Brain microvascular endothelial cell (primary cell): Measurements from ENCODE around the gene THEMIS.

ENCODE experiments used
- DNase-seq: peaks from one replicate; pipeline ENCODE4 v3.0.0-alpha.2; 2020
- H3K27ac ChIP-seq: fragments of 250-450 bp; sonication (Bioruptor Pico); 2 replicates; pipeline ENCODE4 v1.5.1; 2020; ENCODE audit warnings: mild to moderate bottlenecking, moderate library complexity
- H3K27me3 ChIP-seq: fragments of 250-450 bp; sonication (Bioruptor Pico); replicated peaks from 2 replicates; pipeline ENCODE4 v1.5.1; 2020; ENCODE audit warnings: mild to moderate bottlenecking
- H3K36me3 ChIP-seq: fragments of 250-450 bp; sonication (Bioruptor Pico); replicated peaks from 2 replicates; pipeline ENCODE4 v1.5.1; 2020; ENCODE audit warnings: mild to moderate bottlenecking
- H3K4me3 ChIP-seq: 2 replicates; pipeline ENCODE4 v1.5.1; 2011; ENCODE audit warnings: low read depth, mild to moderate bottlenecking, control low read depth, low read length, moderate library complexity
- CTCF ChIP-seq: IDR thresholded peaks from 2 replicates; pipeline ENCODE4 v1.5.1; 2011; ENCODE audit warnings: low read depth, mild to moderate bottlenecking, moderate library complexity, low read length, control low read depth, inconsistent platforms; ENCODE audit errors: missing control alignments
- in situ Hi-C: cut with HindIII; loops from 2 replicates; pipeline ENCODE4 v1.10.0; 2017; ENCODE audit warnings: low sequenced_read_pairs, low pct_ligation_motif_present

The THEMIS gene

GRCh38 chr6:127732927-127733326 is 167.9 kb downstream of the THEMIS start:
- Histone ChIP-seq H3K4me3 (no peak overlapping the region), H3K36me3 (no peaks in the 10 kb centered on the region), H3K27ac (no peak overlapping the region), H3K27me3 (no peaks in the 10 kb centered on the region)
- no peak for TF ChIP-seq CTCF
- no peak for DNase-seq
- in situ Hi-C loops, result no loop called here

GRCh38 chr6:127727260-127727953 is 173.5 kb downstream of the THEMIS start:
- H3K27ac ChIP-seq, result no peak overlapping the region
- in situ Hi-C loops, result no loop called here
- no peak for DNase-seq
- no peaks in the 10 kb centered on the region for H3K36me3 ChIP-seq
- H3K27me3 ChIP-seq, result no peaks in the 10 kb centered on the region
- TF ChIP-seq CTCF, result no peak
- no peak overlapping the region for H3K4me3 ChIP-seq

DNA sequence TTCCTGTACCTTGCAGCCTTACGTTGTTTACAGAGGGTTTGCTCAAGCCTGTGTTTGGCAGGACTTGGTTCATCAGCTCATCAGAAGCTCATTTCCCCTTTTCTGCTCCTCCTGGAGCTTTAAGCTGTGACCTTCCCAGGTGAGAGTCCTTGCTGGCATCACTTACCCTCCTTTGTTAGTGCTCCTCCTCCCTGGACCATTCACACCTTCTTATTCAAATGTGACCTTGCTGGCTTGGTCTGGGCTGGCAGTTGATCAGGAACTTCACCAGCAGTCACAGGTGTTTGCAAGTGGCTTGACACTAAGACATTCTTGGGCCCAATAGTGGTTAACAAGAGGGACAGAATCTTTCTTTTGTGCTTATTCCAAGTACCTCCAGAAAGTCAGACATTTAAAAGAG is 175.0 kb downstream of the THEMIS start:
- in situ Hi-C loops, result no loop called here
- TF ChIP-seq CTCF, result no peak
- DNase-seq, result no peak

DNA sequence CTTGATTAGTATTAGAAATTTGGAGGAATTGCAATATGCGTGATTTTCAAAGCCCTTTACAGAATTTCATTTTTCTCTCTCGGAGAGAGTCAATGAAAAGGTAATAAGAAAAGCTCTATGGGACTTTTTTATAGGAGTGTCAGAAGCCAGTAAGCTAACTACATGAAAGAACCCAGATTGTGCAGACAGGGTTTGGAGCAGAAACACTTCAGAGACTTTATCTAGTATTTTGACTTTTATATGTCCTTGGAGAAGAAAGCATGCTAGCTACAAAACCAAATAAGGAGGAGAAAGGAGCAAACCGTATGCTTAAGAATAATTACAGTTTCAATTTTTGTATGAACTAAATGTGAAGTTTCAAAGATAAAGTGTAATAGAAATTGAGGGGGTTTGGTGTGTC is 182.2 kb downstream of the THEMIS start:
- H3K27ac ChIP-seq, result no peak overlapping the region
- TF ChIP-seq CTCF, result no peak
- DNase-seq, result no peak
- H3K27me3 ChIP-seq, result no peaks in the 10 kb centered on the region
- no peak overlapping the region for H3K4me3 ChIP-seq
- in situ Hi-C loops, result no loop called here
- no peaks in the 10 kb centered on the region for H3K36me3 ChIP-seq

More for the DNA sequence above, 175.0 kb downstream of the THEMIS start:
- no peaks in the 10 kb centered on the region for H3K36me3 ChIP-seq
- H3K27ac ChIP-seq, result no peak overlapping the region
- H3K27me3 ChIP-seq, result no peaks in the 10 kb centered on the region
- no peak overlapping the region for H3K4me3 ChIP-seq

- no peaks in the 10 kb centered on the region for H3K27me3 ChIP-seq
- no peak for DNase-seq
- TF ChIP-seq CTCF, result no peak
- no peaks in the 10 kb centered on the region for H3K36me3 ChIP-seq
- H3K4me3 ChIP-seq, result no peak overlapping the region
- in situ Hi-C loops, result no loop called here
- no peak overlapping the region for H3K27ac ChIP-seq
These were observed 183.5 kb downstream of the THEMIS start for GRCh38 chr6:127717384-127717783.

DNA sequence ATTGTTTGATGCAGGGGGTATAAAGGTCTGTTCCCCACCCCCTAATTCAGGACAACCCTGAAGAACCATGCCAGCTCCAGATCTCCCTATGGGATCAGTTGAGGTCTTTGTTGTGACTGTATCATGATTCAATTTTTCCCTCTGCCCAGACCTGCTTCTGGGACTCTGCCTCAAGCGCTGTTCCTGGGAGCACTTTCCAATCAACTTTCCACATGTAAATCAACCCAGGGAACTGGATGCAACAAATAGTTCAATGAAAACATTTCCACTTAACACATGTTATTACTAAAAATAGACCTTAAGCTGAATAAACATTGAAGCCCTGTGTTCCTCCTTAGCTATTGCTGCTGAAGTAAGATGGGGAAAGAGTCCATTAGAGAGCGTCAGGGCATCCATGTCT is 184.4 kb downstream of the THEMIS start:
- Histone ChIP-seq H3K27me3 (no peaks in the 10 kb centered on the region), H3K4me3 (no peak overlapping the region), H3K36me3 (no peaks in the 10 kb centered on the region), H3K27ac (no peak overlapping the region)
- in situ Hi-C loops, result no loop called here
- TF ChIP-seq CTCF, result no peak
- DNase-seq, result no peak
